PC-3 (cell line): ENCODE data around the gene MAS1L.

ENCODE experiments used
- EZH2 ChIP-seq: fragments of 300-600 bp; sonication (generic); IDR thresholded peaks from one replicate; pipeline ENCODE4 v1.6.1; 2017; ENCODE audit warnings: antibody characterized with exemption, mild to moderate bottlenecking, low read length; ENCODE audit not compliant: unreplicated experiment
- EZH2phosphoT487 ChIP-seq: fragments of 300-600 bp; sonication (generic); IDR thresholded peaks from 2 replicates; pipeline ENCODE4 v1.6.1; 2018; ENCODE audit warnings: mild to moderate bottlenecking, antibody characterized with exemption, low read length, borderline replicate concordance

- TF ChIP-seq EZH2 (no peak), EZH2phosphoT487 (no peak)
Observed at GRCh38 chr6:29487131-29487530, 625 bp downstream of the MAS1L start.
